Stimulated activated CD8-positive, alpha-beta memory T cell treated with anti-CD3 and anti-CD28 coated beads, Interleukin-12 subunit alpha, Interleukin-12 subunit beta, amount 100 ng/mL, for 24 hours (primary cell): Measurements from ENCODE around the gene IRX5.

Experiments used
- DNase-seq: peaks from one replicate; pipeline ENCODE4 v3.0.0-alpha.2; 2020; ENCODE audit errors: extremely low read depth

The IRX5 gene

GRCh38 chr16:54952195-54952594 lies 21.5 kb downstream of the IRX5 start:
- DNase-seq: no peak

- no peak for DNase-seq
Observed at GRCh38 chr16:54953461-54953860, 22.8 kb downstream of the IRX5 start.

GRCh38 chr16:54954220-54954619 lies 23.6 kb downstream of the IRX5 start:
- no peak for DNase-seq

GRCh38 chr16:54955757-54956156 lies 25.1 kb downstream of the IRX5 start:
- no peak for DNase-seq

- DNase-seq: no peak
Observed at GRCh38 chr16:54957403-54958166, 26.9 kb downstream of the IRX5 start.

- no peak for DNase-seq
Observed at GRCh38 chr16:54962045-54962444, 31.4 kb downstream of the IRX5 start.

GRCh38 chr16:54964239-54964638 lies 33.6 kb downstream of the IRX5 start:
- no peak for DNase-seq

- DNase-seq: no peak
Observed at GRCh38 chr16:54965464-54965863, 34.8 kb downstream of the IRX5 start.

- no peak for DNase-seq
Observed at GRCh38 chr16:54968011-54968410, 37.3 kb downstream of the IRX5 start.

- no peak for DNase-seq
Observed at GRCh38 chr16:54968784-54969183, 38.1 kb downstream of the IRX5 start.

GRCh38 chr16:54970016-54970415 lies 39.4 kb downstream of the IRX5 start:
- no peak for DNase-seq

GRCh38 chr16:54974367-54974766 lies 43.7 kb downstream of the IRX5 start:
- DNase-seq: no peak

GRCh38 chr16:54976651-54977200 lies 46.1 kb downstream of the IRX5 start:
- DNase-seq: no peak

GRCh38 chr16:54977211-54977610 lies 46.5 kb downstream of the IRX5 start:
- no peak for DNase-seq

- DNase-seq: no peak
Observed at GRCh38 chr16:54980821-54981220, 50.2 kb downstream of the IRX5 start.
